ENCODE data around the gene ANOS1.

GRCh38 chrX:8647176-8647575, 84.8 kb downstream of the ANOS1 start:
- TF ChIP-seq CTCF (IDR thresholded peaks at IDR 0.05): no peak
- no peak for TF ChIP-seq TAF1 (IDR thresholded peaks at IDR 0.05; ENCODE audit: borderline replicate concordance, low read depth, low read length)
- no peak for TF ChIP-seq TEAD4 (IDR thresholded peaks at IDR 0.05; ENCODE audit: borderline replicate concordance, insufficient read depth)
